ENCODE data around the gene CRABP1. TPM values are rescaled to one million over a fixed set of nuclear protein-coding genes. Genes with fewer than 3 reads are reported as not detected.

The CRABP1 gene
- total RNA-seq: not detected in 2 replicates

DNA sequence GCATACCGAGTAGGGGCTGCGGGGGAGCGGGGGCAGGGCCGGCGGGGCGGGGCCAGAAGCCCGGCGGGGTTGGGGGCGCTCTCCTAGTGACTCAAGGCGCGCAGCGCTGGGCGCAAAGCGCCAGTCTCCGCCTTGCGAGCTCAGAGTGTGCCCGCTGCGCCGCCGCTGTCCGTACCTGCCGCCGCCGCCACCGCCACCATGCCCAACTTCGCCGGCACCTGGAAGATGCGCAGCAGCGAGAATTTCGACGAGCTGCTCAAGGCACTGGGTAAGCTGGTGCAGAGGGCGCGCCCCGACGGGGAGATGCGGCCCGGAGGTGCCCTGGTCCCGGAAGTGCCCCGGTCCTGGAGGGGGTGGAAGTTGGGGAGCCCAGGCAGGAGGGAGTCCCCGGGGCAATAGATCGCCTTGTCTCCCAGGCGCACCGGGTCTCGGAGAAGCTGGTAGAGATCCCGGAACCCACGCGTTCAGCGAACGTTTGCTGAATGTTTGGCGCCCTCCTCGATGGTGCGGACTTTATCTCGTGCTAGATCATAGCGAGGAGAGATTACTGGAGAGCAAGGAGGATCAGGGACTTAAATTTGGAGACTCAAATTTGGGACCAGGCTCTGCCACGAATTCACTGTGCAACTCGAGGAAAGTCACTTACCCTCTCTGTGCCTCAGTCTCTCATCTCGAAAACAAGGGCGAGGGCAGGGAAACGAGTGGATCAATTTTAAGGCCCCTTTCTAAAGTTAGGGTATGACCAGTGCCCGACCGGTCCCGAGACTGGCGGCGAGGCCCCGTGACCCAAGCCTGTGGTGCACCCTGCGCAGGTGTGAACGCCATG, at the start of gene CRABP1:
CRABP1 (plus strand) TSS at position 123 of the 826 bp plus-strand sequence; CDS start at position 199, 76 bp downstream.

DNA sequence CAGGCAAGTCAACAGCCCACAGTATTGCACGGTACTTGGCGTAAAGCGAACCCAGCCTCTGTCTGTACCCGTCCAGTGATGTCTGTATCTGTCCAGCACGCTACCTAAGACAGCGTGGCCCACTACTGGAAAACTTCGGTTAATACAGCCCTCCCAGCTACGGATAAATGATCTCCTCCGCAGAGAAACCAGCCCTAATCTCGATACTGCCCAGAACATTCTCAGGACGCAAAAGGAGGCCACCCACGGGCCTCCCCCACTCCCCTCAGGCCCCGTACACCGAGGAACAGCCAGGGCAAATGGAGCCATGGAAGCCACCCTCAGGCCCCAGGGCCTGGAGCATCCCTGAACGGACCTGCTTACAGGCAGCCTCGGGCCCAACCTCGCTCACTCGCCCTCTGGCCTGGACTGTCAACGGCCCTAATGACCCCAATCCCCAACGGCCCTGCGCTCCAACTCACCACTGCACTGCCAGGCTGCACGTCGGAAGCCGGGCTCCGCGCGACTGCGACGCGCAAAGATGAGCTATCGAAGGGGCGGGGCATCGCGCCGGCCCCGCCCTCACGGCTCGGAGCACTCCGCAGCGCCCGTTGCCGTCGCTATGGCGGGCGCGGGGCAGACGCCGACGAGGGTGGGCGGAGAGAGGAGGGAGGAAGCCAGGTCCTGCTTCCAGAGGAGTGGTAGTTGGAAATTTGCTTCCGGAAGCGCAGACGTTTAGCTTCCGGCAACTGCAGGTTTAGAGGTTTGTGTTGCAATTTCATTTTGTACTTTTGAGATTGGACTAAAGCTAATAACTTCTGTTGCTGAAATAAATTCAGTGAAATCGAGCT, 40.8 kb upstream of the CRABP1 start, which contains the start of gene SKIC8:
SKIC8 (minus strand) TSS at position 509 of the 830 bp plus-strand sequence. CDS start 3,923 bp downstream, outside the sequence.

Other genes starting within 250 kb of the CRABP1 start
- gene SH2D7, start 247.8 kb upstream of the CRABP1 start, total RNA-seq: not detected in 2 replicates
- 1.7 and 1.9 TPM in 2 replicates for gene CIB2, start 208.9 kb upstream of the CRABP1 start, total RNA-seq
- gene IDH3A, start 191.0 kb upstream of the CRABP1 start, total RNA-seq: 27.6 and 81.1 TPM in 2 replicates
- under 0.01 TPM in 1 of 2 replicates, not detected in the other for gene ACSBG1, start 105.8 kb upstream of the CRABP1 start, total RNA-seq
- 3.4 and 4.8 TPM in 2 replicates for gene DNAJA4, start 75.8 kb upstream of the CRABP1 start, total RNA-seq
- gene SKIC8, start 40.7 kb upstream of the CRABP1 start, total RNA-seq: 62.6 and 120 TPM in 2 replicates
- gene IREB2, start 97.9 kb downstream of the CRABP1 start, total RNA-seq: 15.1 and 31.9 TPM in 2 replicates
- gene HYKK, start 167.2 kb downstream of the CRABP1 start, total RNA-seq: 2.9 and 3.9 TPM in 2 replicates
- 200 and 355 TPM in 2 replicates for gene PSMA4, start 200.1 kb downstream of the CRABP1 start, total RNA-seq
- gene CHRNA5, start 225.2 kb downstream of the CRABP1 start, total RNA-seq: 0.56 and 2.3 TPM in 2 replicates